ENCODE measurements around the gene SLC4A11.
A peak's percentile ranks its signal among the peaks of the same experiment; 100 is the strongest.
"Not testable (repeated sequence)": the region's sequence is repeated elsewhere in the genome, so short reads cannot be mapped to it uniquely, and the experiment has no call there.

The SLC4A11 gene

DNA sequence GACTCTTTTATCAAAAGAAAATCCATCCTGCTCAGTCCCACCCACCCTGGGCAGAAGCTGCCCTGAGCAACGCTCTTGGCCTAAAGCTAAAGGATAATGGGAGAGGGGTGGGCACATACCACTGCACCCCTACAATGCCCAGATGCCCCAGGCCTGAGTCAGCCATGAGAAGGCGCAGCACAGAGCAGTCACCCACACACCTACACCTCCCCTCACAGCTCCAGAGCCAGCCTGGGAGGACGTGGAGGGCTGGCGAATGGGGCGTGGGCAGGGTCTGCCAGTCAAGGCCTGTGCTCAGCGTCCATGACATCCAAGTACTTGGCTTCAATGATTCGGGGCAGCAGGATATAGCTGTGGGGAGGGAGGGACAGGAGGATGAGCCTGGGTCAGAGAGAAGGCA, 11.5 kb downstream of the SLC4A11 start:
- no peak for DNase-seq

DNA sequence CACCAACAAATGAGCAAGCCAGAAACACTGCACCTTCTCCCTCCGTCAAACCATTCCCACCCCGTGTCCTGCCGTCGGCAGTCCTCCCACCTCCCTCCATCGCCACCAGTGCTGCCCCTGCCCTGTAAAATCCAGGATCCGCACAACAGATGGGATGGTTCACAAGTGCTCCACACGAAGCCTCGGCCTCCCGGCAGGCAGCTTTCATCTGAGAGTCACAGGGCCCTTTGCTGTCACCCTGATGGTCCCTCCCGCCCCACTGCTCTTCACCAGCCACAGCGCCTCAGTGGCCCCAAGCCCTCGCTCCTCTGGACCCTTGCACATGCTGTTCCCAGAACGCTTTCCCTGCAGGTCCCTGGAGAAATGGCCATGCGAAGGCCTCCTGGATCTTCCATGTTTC, 12.1 kb downstream of the SLC4A11 start:
- DNase-seq, result no peak

DNA sequence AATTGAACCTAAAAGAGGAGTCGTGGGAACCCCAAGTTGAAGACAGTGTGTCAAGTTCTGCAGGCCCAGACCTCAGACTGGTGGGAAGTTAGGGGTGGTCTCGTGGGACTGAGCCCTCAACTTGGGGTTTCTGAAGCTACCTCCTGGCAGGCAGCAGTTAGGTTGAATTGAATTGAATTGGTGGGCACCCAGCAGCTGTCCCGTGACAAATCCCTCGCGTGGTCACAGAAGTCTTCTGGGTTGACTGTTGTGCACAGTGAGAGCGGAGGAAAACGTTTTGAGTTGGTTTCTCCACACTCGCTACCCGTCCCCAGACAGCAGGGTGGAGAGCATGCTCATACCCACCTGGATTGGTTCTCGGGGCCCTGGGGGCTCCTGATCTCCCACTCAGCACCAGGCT, 12.9 kb downstream of the SLC4A11 start:
- no peak for DNase-seq

GRCh38 chr20:3224681-3225421, 14.1 kb downstream of the SLC4A11 start:
- DNase-seq, result no peak

GRCh38 chr20:3223994-3224680, 14.9 kb downstream of the SLC4A11 start:
- no peak for DNase-seq

- DNase-seq, result no peak
Observed at GRCh38 chr20:3223651-3223993, 15.4 kb downstream of the SLC4A11 start.

DNA sequence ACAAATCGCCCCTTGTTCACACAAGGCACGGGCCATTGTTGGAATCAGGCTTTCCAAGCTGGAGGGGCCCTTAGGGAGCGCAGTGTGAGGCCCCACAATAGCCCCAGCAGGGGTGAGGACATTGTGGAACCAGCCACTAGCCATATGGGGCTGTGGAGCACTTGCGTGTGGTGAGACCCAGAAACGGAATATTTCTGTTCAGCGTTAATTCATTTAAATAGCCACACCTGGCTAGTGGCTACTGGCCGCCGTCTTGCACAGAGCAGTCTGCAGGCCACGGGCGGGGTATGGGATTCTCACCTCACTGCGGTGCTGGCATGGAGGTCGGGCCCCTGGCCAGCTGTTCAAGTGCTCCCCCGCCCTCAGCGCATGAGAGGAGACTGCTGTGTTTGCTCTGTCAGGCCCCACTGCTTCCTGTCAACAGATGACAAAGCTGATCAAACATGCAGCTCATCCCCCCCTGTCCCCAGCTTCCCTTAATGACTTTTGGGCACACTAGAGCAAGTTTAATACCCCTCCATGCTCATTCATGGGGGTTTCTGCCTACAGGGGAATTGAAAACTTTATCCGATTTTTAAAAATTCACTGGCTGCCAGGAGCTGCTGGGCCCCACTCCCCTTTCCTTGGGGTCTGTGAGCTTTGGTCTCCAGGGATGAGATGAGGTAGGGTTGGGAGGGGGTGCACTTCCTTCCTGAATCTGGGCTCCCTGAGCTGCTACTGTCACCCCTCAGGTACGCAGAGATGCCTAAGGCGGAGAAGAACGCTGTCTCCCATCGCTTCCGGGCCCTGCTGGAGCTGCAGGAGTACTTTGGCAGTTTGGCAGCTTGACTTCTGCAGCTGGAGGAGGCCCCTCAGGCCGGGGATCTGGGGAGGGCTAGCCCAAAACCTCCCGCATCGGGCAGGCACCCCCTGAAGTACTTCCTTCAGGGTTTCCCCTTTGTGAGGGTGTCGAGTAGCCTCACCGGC, 16.1 kb downstream of the SLC4A11 start:
- no peak for DNase-seq

GRCh38 chr20:3221398-3222226, 17.4 kb downstream of the SLC4A11 start:
- DNase-seq, result no peak

- DNase-seq, result peak; percentile 17
Observed at GRCh38 chr20:3218307-3218988, 20.5 kb downstream of the SLC4A11 start.

DNA sequence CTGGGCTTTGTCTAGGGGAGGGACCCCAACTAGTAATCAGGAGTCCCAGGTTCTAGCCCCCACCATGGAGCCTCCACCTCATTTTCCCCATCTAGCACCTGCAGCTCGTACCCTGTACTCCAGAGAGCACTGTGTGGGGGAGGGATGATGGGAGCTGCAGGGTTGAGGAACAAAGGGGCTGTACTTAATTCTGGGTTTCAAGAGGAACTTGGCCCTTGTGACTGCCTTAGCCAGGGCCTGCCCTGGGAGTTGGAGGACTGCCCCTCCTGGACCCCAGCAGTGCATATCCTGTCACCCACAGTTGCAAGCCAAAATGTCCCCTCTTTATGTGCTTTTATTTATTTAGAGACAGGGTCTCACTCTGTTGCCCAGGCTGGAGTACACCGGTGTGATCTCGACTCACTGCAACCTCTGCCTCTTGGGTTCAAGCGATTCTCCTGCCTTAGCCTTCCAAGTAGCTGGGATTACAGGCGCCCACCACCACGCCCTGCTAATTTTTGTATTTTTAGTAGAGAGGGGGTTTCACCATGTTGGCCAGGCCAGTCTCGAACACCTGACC, 23.6 kb downstream of the SLC4A11 start:
- DNase-seq, result not testable (repeated sequence)

DNA sequence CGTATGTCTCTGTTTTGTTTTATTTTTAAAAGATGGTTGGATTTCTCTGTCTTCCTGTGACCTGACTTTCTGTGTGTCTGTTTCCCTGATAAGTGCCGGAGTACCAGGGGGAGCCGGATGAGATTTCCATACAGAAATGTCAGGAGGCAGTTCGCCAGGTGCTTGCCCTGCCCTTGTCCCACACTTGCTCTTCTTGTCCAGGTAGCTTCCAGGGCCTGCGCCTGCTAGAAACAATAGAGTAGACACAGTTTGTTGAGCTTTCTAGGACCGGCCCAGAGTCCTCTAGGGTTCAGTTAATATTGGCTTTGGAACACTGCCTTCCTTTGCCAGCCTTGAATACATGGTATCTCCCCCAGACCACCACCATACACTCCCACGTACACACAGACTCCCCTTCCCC, 25.8 kb downstream of the SLC4A11 start:
- no peak for DNase-seq

GRCh38 chr20:3210346-3210745, 28.6 kb downstream of the SLC4A11 start:
- no peak for DNase-seq

DNA sequence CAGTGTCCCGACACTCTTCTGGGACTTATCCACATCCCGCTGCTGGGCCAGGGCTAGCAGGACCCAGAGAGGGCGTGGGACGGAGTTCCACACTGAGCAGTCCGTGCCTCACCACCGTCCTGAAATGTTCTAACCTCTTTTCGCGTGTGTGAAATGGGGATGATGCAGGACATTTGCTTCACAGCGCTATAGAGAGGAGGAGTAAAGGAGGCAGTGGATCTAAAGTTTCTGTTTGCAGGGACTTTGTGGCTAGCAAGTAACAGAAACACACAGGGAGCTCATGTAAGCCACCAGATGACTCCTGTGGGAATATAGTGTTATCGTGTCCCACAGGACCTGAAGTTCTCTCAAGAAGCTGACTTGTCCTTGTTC, 29.1 kb downstream of the SLC4A11 start:
- no peak for DNase-seq

DNA sequence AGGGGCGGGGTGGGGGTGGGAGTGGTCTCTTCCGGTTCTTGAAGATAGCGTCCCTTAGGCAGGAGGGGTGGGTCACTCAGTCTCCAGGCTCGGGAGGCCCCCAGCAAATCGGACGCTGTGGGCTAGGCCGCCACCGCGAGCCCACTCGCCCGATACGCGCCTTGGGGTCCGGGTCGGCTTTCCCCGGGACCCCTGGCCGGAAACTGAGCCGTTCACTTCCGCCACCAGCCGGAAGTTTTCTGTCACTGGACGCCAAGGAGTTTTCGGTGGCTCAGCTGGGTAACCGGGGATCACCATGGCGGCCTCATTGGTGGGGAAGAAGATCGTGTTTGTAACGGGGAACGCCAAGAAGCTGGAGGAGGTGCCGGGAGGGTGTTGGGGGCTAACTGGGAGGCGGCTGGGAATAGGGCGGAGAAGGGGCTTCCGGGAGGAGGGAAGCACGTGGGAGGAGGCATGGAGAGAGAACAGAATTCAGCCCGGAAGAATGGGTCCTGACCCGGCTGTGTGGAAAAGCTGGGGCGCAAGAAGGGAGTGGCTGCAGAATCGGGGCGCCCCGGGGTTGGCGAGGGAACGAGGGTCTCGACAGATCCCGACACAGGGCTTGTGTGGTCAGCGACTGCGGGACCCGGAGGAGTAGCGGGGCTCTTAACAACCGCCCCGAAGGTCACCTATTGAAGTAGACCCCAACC, 29.6 kb downstream of the SLC4A11 start, which contains the start of gene ITPA:
TSS of gene ITPA (plus strand) at position 242 of the 689 bp plus-strand sequence. CDS start at position 296, 54 bp downstream.
- DNase-seq, result peak; percentile 50

DNA sequence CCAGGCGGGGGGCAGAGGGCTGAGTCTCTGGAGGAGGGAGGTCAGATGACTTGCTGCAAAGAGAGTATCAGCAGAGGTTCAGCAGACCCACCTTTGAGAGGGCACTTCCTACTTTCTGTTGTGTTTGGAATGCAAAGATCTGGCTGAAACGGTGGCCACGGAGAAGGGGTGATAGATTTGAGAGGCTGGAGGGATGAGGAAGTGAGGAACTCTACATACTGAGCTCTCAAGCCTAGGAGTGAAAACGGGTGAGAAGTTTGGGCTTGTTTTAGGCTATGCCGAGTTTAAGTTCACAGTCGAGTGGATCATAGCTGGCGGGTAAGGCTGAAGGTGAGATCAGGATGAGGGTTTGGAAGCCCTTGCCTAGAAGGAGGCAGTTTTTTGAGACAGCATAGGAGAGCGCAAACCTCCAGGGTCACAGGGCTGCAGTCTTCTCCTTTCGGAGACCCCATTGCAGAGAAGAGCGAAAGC, 30.2 kb downstream of the SLC4A11 start:
- DNase-seq, result no peak

DNA sequence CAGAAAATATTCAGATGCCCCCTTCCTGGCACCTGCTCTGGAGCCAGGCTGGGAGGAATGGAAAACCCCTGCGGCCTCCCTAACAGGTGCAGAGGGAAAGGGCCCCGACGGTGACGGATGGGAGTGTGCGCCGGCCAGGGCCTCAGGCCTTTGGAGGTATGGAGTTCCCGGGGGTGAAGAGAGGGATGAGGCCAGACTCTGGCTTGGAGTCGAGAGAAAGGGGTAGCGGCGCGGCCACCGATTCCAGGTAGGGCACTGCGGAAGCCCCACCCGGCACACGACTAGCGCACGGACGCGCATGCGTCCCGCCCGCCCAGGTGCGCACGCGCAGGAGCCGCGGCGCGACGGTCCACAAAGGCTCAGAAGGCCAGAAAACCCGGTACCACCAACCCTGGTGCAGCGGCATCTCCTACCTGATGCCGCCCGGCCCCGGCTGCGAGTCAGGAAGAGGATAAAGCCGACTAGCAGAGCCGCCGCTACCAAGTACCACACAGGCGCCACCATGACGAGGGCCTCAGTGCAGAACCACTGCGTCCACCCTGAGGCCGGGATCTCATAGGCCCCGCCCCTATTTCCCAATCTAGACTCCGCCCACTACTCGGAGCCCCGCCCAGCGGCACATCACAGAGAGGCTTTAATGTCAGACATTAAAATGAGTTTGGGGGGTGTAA, 34.7 kb downstream of the SLC4A11 start, which contains the start of gene DDRGK1:
TSS of gene DDRGK1 (minus strand) at position 559 of the 671 bp plus-strand sequence. CDS start at position 504, 55 bp downstream.
- peak; percentile 93 for DNase-seq

DNA sequence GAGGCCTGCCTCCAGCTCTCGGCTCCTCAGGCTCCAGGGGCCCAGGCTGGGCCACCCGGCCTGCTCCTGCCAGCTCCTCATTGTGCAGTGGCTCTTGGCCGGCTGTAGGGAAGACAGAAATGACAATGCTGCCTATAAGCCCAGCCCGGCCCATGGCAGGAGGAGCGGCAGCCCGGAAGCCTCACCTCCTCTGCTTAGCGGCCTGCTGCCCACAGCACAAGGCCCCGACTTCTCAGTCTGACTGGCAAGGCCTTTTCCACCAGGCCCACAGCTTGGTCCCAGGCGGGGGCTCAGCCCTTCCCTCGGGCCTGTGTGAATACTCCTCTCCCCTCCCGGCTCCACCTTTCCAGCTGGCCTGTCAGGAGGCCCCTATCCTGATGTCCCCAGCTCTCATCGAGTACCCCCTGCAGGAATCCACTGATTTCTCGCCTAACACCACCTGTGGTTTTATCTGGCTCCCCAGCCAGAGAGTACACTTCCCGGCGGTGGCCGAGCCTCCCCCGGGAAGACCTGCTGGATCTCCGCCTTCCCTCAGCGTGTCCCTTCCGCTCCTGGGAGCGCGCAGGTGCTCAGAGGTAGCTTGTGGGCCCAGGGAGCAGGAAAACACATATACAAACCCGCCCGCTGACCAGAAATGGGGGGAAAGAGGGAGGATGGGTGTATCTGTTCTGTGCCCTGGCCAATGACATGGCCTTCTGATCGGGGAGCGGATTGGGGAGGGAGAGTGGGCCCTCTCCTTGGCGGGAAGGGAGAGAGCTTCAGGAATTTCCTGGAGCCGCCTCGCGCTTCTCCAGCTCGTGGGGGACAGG, 35.5 kb downstream of the SLC4A11 start:
- DNase-seq, result peak; percentile 54

- no peak for DNase-seq
Observed at GRCh38 chr20:3202965-3203314, 36.0 kb downstream of the SLC4A11 start.
